Tongue (tissue), 2 donors: ENCODE data around the gene MCRIP2. TPM values are rescaled to one million over a fixed set of nuclear protein-coding genes. Genes with fewer than 3 reads are reported as not detected.

Experiments
- DNase-seq: peaks from one replicate; pipeline ENCODE4 v3.0.0-alpha.2; 2015
- total RNA-seq: library from RNA; depleted of rRNA; stranded (reverse); fragments of >200 nt; gene quantifications from one replicate; pipeline ENCODE4 v1.2.3, GENCODE V29; 2014

MCRIP2 gene
- total RNA-seq, 1 donor from 2014 or later = 19.7 TPM

GRCh38 chr16:616733-617586, 24.7 kb upstream of the MCRIP2 start:
- DNase-seq = no peak

- DNase-seq = no peak
Observed at GRCh38 chr16:617855-618254, 23.8 kb upstream of the MCRIP2 start.

- DNase-seq = no peak
Observed at GRCh38 chr16:619476-620100, 22.0 kb upstream of the MCRIP2 start.

- no peak for DNase-seq
Observed at GRCh38 chr16:620700-621525, 20.7 kb upstream of the MCRIP2 start.

- no peak for DNase-seq
Observed at GRCh38 chr16:621526-622105, 20.0 kb upstream of the MCRIP2 start.

- DNase-seq = no peak
Observed at GRCh38 chr16:622920-623280, 18.7 kb upstream of the MCRIP2 start.

GRCh38 chr16:624526-625070, 17.0 kb upstream of the MCRIP2 start:
- DNase-seq = no peak

GRCh38 chr16:625117-625976, 16.3 kb upstream of the MCRIP2 start:
- DNase-seq = no peak

GRCh38 chr16:625977-626765, 15.5 kb upstream of the MCRIP2 start:
- DNase-seq = no peak

GRCh38 chr16:626787-627453, 14.7 kb upstream of the MCRIP2 start:
- DNase-seq = no peak

- peak; percentile 49 for DNase-seq
Observed at GRCh38 chr16:627454-628239, 14.0 kb upstream of the MCRIP2 start.

GRCh38 chr16:628321-629061, 13.1 kb upstream of the MCRIP2 start:
- no peak for DNase-seq

GRCh38 chr16:629185-629832, 12.3 kb upstream of the MCRIP2 start:
- peak; percentile 88 for DNase-seq

GRCh38 chr16:629833-630248, 11.8 kb upstream of the MCRIP2 start:
- DNase-seq = no peak

GRCh38 chr16:630249-630814, 11.3 kb upstream of the MCRIP2 start:
- DNase-seq = no peak

GRCh38 chr16:630815-631405, 10.7 kb upstream of the MCRIP2 start, which contains the start of gene WFIKKN1:
Gene WFIKKN1, plus strand, starts transcription at chr16:630985. Its CDS starts 269 bp downstream, at chr16:631254.
- DNase-seq = no peak
